K562 (cell line): ENCODE data around the gene OR2Z1.

Experiments
- ARID4B ChIP-seq: sonication (generic); formaldehyde crosslinking; IDR thresholded peaks from 2 replicates; pipeline ENCODE4 v1.8.0; 2022; ENCODE audit warnings: mild to moderate bottlenecking, missing genetic modification reagents
- CHD2 ChIP-seq: IDR thresholded peaks from 2 replicates; pipeline ENCODE4 v1.6.1; 2011; ENCODE audit warnings: low read depth, low read length
- CREB5 ChIP-seq: fragments of 250-450 bp; sonication (Bioruptor Pico); IDR thresholded peaks from 2 replicates; pipeline ENCODE4 v1.5.0; 2020; ENCODE audit warnings: mild to moderate bottlenecking
- CTCF ChIP-seq, 3 experiments: IDR thresholded peaks in 2 of 3; conservative IDR thresholded peaks in 1 of 3; 2 replicates each; pipeline ENCODE4 v1.5.1; 2011 to 2012; ENCODE audit warnings: low read length in 3 of 3, mild to moderate bottlenecking in 3 of 3, control low read depth in 2 of 3, improper control_type of control experiment in 1 of 3, inconsistent platforms in 1 of 3, low read depth in 1 of 3, mixed read lengths in 1 of 3, moderate library complexity in 1 of 3; ENCODE audit not compliant: insufficient read depth in 2 of 3
- E2F1 ChIP-seq: sonication (generic); formaldehyde crosslinking; IDR thresholded peaks from 2 replicates; pipeline ENCODE4 v1.8.1; 2023; ENCODE audit warnings: mild to moderate bottlenecking, missing genetic modification reagents, moderate library complexity
- EZH2 ChIP-seq: IDR thresholded peaks from 2 replicates; pipeline ENCODE4 v1.6.1; 2012; ENCODE audit warnings: low read depth, mild to moderate bottlenecking, inconsistent platforms, low read length, borderline replicate concordance
- MAX ChIP-seq: sonication (generic); formaldehyde crosslinking; IDR thresholded peaks from 2 replicates; pipeline ENCODE4 v1.9.0; 2022; ENCODE audit warnings: mild to moderate bottlenecking, missing genetic modification reagents
- NFRKB ChIP-seq: fragments of 450-650 bp; IDR thresholded peaks from 2 replicates; pipeline ENCODE4 v1.6.1; 2016; ENCODE audit warnings: low read depth
- POLR2A ChIP-seq: fragments of 450-650 bp; conservative IDR thresholded peaks from 2 replicates; pipeline ENCODE4 v1.6.1; 2016
- POLR2AphosphoS5 ChIP-seq: IDR thresholded peaks from 2 replicates; pipeline ENCODE4 v1.6.1; 2011; ENCODE audit warnings: mild to moderate bottlenecking, low read depth, low read length, moderate library complexity; ENCODE audit not compliant: control insufficient read depth, insufficient read depth
- RFX1 ChIP-seq: fragments of 450-650 bp; IDR thresholded peaks from 2 replicates; pipeline ENCODE4 v1.6.1; 2016; ENCODE audit warnings: mild to moderate bottlenecking, moderate library complexity
- ZBTB7A ChIP-seq: IDR thresholded peaks from 2 replicates; pipeline ENCODE4 v1.6.1; 2011; ENCODE audit warnings: low read depth, mild to moderate bottlenecking, low read length, moderate library complexity, borderline replicate concordance; ENCODE audit not compliant: control insufficient read depth

- no peak for TF ChIP-seq E2F1 (CRISPR knock-in tag)
- no peak for TF ChIP-seq CTCF (IDR thresholded peaks at IDR 0.05 in 2 of 3, conservative IDR thresholded peaks at IDR 0.05 in 1 of 3; ENCODE audit: insufficient read depth in 2 of 3, low read depth in 1 of 3, low read length in 3 of 3)
- no peak for TF ChIP-seq CHD2
- TF ChIP-seq POLR2A = no peak
- TF ChIP-seq RFX1 = no peak
- no peak for TF ChIP-seq EZH2
- TF ChIP-seq NFRKB = no peak
- TF ChIP-seq POLR2AphosphoS5 = no peak
- TF ChIP-seq MAX (CRISPR knock-in tag) = no peak
- no peak for TF ChIP-seq CREB5 (CRISPR knock-in tag)
- no peak for TF ChIP-seq ZBTB7A
- TF ChIP-seq ARID4B (CRISPR knock-in tag) = no peak
These were observed 32.5 kb upstream of the OR2Z1 start for GRCh38 chr19:8688930-8689329.
